HL-60 (cell line): Measurements from ENCODE around the gene GAD2.

Experiments
- GABPA ChIP-seq: IDR thresholded peaks from 2 replicates; pipeline ENCODE4 v1.6.1; 2012; ENCODE audit warnings: low read depth
- POLR2AphosphoS5 ChIP-seq: IDR thresholded peaks from 2 replicates; pipeline ENCODE4 v1.6.1; 2012; ENCODE audit warnings: low read depth
- TF ChIP-seq, protein P1 (sequence below): IDR thresholded peaks from one replicate; pipeline ENCODE4 v1.5.1; 2011; ENCODE audit warnings: low read length, control low read depth, inconsistent platforms; ENCODE audit not compliant: insufficient read depth

DNA sequence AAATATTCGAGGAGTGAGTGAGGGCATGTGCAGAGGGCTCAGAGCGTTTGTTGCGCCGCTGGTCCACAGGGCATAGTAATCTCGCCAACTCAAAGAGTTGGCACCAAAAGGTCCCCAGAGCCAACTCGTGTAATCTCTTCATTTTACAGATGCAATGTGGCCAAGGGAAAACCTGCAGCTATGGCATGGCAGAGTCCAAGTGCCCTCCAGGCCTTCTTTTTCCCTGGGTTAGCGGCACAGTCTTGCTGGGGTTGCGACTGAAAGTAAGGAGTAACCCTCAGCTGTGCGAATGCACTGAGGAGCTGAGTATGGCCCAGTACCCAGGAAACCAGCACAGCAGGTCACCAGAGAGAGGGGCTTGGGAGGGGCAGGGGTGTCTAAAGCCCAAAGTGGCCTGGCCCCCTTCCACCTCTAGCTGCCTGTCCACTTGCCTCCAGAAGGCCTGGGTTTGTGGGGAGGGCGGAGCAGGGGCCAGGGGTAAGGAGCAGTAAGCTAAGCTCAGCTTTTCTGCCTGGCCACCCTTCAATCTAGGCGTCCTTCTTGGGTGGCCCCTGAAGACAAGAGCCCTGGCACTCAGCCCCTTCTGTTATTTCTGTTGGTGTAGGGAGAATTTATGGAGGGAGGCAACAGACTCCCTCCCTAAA, 3.3 kb upstream of the GAD2 start:
- TF ChIP-seq, protein P1, sequence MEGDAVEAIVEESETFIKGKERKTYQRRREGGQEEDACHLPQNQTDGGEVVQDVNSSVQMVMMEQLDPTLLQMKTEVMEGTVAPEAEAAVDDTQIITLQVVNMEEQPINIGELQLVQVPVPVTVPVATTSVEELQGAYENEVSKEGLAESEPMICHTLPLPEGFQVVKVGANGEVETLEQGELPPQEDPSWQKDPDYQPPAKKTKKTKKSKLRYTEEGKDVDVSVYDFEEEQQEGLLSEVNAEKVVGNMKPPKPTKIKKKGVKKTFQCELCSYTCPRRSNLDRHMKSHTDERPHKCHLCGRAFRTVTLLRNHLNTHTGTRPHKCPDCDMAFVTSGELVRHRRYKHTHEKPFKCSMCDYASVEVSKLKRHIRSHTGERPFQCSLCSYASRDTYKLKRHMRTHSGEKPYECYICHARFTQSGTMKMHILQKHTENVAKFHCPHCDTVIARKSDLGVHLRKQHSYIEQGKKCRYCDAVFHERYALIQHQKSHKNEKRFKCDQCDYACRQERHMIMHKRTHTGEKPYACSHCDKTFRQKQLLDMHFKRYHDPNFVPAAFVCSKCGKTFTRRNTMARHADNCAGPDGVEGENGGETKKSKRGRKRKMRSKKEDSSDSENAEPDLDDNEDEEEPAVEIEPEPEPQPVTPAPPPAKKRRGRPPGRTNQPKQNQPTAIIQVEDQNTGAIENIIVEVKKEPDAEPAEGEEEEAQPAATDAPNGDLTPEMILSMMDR: no peak
- TF ChIP-seq GABPA (no peak), POLR2AphosphoS5 (no peak)
